Umbilical cord (tissue), 2 donors: ENCODE results near the gene DMTF1. TPM values are rescaled to one million over a fixed set of nuclear protein-coding genes. Genes with fewer than 3 reads are reported as not detected.
"Not testable (repeated sequence)": the region's sequence is repeated elsewhere in the genome, so short reads cannot be mapped to it uniquely, and the experiment has no call there.

Experiments used
- DNase-seq: peaks from one replicate; pipeline ENCODE4 v3.0.0-alpha.2; 2015; ENCODE audit warnings: low spot score
- total RNA-seq: library from RNA; depleted of rRNA; stranded (reverse); fragments of >200 nt; gene quantifications from one replicate; pipeline ENCODE4 v1.2.3, GENCODE V29; 2014; ENCODE audit warnings: low replicate concordance; ENCODE audit not compliant: insufficient read depth

DMTF1 gene
- total RNA-seq, 1 donor from 2014 or later, result 109 TPM

DNA sequence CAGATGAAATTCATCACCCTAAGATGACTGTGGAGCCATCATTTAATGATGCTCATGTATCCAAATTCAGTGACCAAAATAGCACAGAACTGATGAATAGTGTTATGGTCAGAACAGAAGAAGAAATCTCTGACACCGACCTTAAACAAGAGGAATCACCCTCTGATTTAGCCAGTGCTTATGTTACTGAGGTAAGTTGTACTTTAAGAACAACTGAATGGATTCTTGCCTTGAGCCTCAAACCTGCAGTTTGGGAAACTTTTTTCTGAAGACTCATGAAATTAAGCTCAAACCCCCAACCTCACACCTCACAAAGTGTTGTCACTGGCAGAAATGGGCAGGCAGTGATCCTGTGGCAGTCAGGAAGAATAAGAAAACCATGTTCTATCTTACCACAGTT lies 41.7 kb downstream of the DMTF1 start:
- DNase-seq, result no peak

DNA sequence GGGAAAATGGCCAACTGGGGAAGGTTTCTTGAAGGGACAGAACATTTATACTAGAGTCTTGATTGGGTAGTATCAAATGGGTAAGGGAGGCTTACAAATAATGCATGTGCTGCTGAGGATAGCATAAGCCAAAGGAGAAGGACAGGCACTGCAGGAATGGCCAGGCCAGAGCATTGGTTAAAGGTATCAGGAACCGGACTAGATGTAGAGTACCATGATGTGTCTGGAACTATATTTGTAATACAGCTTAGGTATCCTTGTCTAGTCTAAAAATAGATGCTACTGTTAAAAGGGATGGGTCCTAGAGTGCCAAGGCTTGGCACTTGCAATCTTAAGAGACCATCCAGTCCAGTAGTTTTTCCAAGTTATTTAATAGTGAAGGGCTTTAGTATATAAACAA lies 47.0 kb downstream of the DMTF1 start:
- DNase-seq, result no peak

DNA sequence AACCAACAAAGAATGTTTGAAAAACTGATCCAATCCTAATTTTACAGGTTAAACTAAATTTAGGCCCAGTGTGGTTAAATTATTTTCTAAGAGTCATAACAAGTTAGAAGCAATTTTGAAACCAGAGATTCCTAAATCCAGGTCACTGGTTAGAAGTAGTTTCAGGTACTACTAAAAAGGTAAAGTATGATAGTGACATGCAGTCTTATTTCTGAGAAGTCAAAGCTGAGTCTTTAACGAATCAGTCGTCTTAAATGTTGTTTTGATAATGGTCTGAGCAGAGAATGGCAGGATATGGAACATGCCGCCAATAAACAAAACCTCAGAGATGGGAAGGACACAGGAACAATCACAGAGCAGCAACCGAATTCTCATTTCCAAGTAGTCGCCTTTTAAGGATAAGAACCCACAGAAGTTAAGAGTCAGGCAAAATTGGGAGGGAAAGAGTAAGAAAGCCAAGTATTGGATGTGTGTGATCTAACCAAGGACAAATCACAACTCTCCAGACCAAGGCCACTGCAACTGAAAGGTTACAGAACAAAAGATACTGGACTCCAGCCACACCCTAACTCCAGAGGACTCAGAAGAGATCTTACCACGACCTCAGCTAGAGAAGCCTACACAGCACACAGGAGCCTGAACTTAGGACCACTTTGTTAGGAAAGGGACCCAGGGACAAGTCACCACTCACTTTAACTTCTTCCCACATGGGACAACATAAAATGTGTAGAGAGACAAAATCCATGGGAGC lies 47.6 kb downstream of the DMTF1 start:
- no peak for DNase-seq

DNA sequence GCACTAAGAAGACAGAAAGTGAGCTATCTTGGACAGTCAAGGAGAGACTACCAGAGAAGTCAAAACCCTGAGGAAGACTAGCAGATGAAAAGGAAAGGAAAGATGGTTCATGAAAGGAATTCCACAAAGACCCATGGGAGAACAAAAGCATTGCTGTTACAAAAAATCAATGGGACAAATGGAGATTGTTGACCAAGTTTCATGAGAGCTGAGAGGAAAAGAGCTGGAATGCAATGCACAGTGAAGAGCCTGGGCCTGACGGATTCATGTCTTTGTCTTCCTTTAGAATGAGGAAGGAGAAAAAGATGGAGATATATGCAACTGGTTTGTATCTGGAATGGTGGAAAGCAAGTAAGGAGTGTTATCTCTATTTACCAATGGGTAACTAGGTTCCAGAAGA lies 50.0 kb downstream of the DMTF1 start:
- no peak for DNase-seq

DNA sequence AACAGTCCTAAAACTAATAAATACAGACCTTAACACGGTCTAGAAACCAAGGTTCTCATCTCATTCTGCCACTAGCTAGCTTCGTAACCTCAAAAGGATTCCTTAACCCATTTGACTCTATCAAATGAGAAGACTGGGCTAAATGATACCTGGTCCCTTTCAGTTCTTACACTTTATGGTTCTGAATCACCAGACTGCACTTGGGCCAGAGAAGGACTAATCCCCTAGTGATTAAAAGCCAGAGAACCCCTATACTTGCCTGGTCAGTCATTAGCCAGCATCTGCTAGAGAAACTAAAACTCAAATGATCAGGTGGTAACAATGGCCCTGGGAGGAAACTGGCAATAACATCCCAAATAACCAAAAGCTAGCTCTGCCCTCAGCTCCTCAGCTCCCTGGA lies 50.5 kb downstream of the DMTF1 start:
- no peak for DNase-seq

DNA sequence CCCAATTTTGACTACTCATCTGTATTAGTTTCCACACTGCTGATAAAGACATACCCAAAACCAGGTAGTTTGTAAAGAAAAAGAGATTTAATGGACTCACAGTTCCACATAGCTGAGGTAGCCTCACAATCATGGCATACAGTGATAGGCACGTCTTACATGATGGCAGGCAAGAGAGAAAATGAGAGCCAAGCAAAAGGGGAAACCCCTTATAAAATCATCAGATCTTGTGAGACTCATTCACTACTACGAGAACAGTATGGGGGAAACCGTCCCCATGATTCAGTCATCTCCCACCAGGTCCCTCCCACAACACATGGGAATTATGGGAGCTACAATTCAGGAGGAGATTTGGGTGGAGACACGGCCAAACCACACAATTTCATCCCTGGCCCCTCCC lies 51.7 kb downstream of the DMTF1 start:
- DNase-seq, result not testable (repeated sequence)

DNA sequence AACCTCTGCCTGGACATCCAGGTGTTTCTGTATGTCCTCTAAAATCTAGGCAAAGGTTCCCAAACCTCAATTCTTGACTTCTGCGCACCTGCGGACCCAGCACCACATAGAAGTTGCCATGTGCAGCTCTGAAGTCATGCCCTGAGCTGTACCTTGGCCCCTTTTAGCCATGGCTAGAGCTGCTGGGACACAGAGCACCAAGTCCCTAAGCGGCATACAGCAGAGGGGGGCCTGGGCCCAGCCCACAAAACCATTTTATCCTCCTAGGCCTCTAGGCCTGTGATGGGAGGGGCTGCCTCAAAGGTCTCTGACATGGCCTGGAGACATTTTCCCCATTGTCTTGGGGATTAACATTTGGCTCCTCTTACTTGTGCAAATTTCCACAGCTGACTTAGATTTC lies 52.7 kb downstream of the DMTF1 start:
- DNase-seq, result no peak

DNA sequence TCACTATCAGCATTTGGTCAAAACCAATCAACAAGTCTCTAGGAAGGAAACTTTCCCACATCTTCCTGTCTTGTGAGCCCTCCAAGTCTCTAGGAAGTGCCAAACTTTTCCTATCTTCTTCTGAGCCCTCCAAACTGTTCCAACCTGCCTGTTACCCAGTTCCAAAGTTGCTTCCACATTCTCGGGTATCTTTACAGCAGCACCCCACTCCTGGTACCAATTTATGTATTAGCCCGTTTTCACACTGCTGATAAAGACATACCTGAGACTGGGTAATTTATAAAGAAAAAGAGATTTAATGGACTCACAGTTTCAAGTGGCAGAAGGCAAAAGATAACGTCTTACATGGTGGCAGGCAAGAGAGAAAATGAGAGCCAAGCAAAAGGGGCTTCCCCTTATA lies 53.4 kb downstream of the DMTF1 start:
- not testable (repeated sequence) for DNase-seq

DNA sequence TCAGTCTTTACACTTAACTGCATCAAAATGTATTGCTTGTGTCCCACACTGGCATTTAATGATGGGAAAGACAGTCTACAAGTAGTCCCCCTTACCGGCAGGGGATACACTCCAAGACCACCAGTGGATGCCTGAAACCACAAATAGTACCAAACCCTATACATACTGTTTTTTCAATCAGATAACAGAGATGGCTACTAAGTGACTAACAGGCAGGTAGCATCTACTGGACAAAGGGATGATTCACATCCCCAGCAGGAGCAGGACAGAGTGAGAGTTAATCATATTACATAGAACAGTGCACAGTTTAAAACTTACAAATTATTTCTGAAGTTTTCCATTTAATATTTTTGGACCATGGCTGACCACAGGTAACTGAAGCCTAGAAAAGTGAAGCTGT lies 54.1 kb downstream of the DMTF1 start:
- DNase-seq, result no peak

DNA sequence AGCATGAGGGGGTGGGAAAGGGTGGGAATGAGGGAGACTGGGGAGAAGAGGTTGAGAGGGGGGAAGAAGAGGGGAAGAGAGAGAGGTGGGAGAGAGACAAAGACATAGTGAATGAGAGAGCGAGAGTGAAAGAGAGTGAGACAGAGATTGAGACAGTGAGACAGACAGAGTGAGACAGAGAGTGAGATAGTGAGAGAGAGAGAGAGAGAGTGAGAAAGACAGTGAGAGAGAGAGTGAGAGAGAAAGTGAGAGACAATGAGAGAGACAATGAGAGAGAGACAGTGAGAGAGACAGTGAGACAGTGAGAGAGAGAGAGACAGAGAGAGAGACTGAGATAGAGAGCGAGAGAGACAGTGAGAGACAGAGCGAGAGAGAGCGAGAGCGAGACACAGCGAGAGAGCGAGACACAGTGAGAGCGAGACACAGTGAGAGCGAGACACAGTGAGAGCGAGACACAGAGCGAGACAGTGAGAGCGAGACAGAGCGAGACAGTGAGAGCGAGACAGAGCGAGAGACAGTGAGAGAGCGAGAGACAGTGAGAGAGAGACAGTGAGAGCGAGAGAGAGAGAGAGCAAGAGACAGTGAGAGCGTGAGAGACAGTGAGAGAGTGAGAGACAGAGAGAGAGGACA lies 57.2 kb downstream of the DMTF1 start:
- DNase-seq, result no peak

DNA sequence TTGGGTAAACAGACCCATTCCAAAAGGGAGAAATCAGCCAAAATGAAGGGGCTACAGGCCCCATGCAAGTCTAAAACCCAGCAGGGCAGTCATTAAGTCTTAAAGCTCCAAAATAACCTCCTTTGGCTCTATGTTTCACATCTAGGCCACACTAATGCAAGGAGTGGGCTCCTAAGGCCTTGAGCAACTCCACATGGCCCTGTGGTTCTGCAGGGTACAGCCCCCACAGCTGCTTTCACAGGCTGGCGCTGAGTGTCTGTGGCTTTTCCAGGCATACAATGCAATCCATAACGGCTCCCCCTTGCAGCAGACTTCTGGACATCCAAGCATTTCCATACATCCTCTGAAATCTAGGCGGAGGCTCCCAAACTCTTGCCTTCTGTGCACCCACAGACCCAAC lies 58.3 kb downstream of the DMTF1 start:
- no peak for DNase-seq

DNA sequence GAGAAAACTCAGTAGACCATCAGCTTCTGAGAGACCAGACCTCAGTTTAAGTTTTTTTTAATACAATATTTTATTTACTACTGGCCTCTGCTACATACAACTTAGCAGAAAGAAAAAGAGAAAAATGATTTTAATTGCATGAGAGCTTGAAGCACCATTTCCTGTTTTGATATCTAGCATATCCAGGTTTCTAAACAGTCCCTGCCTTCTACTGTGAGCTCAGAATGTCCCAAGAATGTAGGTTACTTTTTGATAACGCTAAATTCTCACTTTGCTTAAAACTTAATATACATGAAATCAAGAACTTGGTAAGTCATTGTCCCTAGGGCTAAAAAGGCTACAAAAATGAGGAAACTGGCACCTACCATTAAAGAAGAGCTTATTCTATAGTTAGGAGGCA lies 60.2 kb downstream of the DMTF1 start:
- no peak for DNase-seq

DNA sequence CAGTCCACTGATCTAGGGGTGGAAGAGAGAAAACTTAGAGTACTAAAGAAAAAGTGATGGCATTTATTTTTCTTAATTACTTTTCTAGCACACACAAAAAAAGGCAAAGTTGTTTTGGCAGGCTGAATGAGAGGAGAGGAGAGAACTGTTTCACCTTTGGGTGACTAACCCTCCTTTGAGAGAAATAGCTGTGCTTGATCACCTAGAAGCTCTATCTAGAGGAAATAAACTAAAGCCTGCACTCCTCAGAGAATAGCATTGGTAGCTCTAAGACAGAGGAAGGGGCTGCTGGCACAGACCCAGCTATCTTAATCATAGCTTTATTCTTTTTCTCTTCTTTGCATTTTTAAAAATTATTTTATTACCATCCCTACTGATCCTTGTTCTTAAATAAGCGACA lies 61.0 kb downstream of the DMTF1 start:
- no peak for DNase-seq

DNA sequence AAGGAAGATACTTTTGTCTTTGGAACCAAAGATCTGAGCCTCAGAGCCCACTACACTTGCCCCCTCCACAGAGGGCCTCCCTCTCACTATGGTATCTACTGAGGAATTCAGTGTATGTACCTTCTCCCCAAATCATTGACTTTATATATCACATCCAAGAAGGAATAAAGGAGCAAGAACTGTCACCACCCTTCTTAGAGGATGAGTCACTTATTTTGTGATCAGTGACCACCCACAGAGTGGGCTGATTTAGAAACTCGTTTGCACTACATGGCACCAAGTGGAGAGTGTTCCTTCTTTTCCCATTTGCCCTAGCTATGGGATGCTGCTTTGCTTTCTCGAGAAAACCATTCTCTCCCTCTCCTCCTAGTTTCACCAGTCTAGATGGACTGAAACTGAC lies 61.6 kb downstream of the DMTF1 start:
- no peak for DNase-seq

DNA sequence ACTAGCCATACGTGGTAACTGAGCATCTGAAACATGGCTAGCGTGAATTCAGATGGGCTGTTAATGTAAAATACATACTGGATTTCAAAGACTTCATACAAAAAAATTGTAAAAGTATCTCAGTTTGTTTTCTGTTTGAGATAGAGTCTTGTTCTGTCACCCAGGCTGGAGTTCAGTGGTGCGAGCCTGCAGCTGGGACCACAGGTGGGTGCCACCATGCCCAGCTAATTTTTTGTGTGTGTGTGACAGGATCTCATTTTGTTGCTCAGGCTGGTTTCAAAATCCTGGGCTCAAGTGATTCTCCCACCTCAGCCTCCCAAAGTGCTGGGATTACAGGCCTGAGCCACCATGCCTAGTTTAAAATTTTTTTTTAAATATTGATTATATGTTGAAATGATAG lies 62.8 kb downstream of the DMTF1 start:
- no peak for DNase-seq

DNA sequence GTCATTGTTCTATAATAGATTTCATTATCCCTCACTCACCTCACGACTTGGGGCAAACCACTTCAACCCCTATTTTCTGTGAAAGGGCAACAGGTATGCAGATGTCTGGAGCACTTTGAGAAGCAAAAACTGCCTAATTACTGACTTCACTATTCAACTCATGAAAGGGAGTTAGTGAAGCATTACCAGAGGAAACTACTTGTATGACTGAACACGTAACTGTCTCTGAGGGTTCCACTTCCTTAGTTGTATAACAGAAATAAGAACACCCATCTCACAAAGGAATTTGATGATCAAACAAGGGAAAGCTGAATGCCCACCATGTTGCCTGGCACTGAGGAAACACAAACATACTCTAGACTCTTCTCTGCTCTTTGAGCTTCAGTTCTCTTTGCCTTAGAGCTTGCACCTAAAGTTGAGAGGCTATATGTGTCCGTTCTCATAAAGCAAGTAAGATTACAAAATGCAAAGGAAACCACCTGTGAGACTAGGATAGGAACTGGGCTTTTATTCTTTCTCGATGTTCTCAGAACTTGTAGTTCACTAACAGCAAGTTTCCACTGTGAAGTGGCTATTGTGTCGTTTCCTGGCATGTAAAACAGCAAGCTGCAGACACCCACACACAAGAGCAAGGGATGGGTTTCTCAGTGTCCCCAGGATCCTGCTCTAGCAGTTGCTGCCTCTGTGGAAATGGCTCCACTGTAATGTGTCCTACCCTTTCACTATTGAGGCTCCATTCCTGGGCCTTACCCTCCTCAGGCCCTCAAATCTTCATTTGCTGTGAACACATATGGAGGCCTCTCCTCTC lies 64.7 kb downstream of the DMTF1 start:
- DNase-seq, result no peak

DNA sequence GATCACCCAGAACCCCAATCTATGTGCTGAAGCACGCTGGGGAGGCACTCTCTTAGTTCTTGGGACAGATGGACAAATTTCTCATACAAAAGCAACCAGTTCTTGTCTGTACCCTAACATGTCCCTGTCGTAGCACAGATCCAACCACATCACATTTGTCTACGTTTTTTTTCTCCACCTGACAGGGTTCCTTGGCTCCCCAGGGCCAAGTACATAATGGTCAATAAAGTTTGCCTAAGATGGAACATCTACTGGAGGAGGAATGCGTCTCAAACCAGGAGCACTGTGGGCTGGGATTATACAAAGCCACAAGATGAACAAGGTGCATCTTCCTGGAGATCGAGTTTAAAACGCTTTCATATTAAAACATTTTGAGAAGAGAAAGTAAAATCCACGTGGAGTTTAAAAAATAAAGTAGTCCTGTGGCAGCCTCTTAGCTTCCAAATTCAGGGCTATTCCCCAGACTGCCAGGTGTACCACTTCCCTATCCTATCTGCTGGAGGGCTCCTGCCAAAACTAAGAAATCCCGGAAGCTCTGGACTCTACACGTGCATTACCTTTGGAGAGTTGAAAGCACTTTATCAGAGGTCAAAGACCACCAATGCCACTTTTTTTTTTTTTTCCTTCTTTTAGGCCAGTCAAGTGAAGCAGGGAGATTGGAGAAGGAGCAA lies 65.9 kb downstream of the DMTF1 start:
- no peak for DNase-seq

DNA sequence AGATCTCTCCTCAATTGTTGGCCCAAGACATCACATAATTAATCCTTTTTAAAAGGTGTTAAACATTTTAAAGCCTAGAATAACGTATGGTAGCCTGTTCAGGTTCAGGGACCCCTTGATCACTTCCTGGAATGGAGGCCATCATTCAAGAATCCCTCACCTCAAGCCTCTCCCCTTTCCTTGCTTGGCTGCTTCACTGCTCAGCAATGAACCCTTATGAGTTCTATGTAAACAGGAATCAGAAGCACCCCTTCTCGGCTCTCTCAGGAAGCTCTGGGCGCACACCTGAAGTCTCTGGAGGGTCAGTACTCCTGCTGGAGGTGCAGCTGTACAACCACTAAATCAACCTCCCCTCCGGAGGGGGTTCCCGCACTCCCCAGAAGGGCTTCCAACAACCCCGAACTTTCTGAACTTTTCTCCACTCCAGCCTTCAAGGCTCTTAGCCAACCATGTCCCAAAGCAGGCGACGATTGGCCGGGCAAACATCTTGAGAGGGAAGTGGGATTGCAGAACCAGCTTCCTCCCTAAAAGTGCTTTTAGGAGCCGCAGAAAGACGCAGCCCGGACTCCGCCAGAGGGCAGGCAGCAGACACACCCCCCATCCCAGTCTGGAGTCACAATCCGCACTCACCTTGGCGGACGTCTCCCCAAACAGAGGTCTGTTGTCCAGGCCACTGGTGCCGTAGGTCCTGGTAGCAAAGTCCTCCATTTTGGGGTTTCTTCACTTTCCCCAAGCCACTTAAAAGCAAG lies 66.7 kb downstream of the DMTF1 start:
- peak; percentile 64 for DNase-seq

DNA sequence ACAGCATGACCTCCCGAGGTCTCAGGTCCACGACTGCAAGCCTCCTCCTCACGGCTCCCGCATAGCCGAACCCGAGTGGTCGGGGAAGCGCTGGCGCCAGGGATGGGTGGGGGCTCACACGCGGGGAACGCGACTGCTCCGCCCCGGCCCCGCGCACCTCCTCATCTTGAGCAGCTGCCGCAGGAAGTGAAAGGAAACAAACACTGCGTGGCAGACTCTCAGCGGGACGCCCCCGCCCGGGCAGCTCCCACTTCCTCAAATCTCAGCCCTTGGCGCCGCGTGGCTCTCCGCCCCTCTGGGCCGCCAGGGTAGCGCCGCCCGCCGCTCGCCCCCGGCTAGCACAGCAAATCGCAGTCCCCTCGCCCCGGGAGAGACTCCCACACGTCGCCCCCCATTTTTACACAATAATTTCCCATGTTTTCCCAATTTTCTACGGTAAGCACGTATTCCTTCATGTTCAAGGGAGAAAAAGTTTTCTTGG lies 67.3 kb downstream of the DMTF1 start, which contains the start of gene TMEM243:
TSS of gene TMEM243 (minus strand) at position 188 of the 481 bp plus-strand sequence. CDS start 229 bp downstream, outside the sequence.
- DNase-seq, result peak; percentile 90

DNA sequence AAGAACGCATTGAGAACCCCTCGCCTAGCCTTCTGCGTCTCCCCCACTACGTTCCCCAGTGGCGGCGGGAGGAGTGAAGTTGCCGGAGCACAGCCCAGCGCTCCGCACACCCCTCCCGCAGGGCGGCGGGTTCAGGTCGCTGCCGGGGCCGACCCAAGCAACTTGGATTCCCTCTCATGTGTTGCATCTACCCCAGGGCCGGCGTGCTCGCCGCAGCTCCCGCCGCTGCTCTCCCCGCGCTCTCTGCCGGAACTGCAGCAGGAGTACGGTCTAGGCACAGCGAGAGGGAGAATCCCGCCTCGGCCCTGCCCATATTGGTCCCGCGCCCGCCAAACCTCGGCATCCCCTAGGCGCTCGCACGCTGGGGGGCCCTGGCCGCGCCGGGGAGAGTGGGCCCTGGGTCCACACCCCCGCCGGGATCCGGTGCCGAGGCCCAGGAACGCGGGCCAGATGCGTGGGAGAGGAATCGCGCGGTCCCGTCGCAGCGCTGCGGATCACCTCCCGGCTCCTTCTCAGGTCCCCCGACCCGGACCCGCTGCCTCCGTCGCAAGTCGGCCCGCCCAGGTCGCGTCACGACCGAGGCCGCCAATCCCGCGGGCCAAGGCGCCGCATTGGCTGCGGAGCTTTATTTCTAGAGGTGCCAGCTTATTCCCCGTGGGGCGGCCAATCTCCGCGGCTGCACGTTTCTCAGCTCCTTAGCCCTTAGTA lies 67.9 kb downstream of the DMTF1 start:
- DNase-seq, result peak; percentile 85
